Gastrocnemius medialis (tissue), 4 donors: ENCODE results near the gene DLD.

ENCODE experiments used
- CTCF ChIP-seq, 5 experiments: fragments of 450-650 bp in 3 of 5; fragments of 200-600 bp in 2 of 5; sonication (generic) in 2 of 5; IDR thresholded peaks in 4 of 5; conservative IDR thresholded peaks in 1 of 5; 1 replicate in 4 of 5; 2 replicates in 1 of 5; pipeline ENCODE4 v1.5.1; 2016 to 2019; ENCODE audit warnings: antibody characterized with exemption in 5 of 5, mild to moderate bottlenecking in 3 of 5, moderate library complexity in 3 of 5
- POLR2A ChIP-seq, 2 donors: fragments of 450-650 bp; IDR thresholded peaks; one replicate each; pipeline ENCODE4 v1.6.1; 2017; ENCODE audit warnings: antibody characterized with exemption in 2 of 2, mild to moderate bottlenecking in 2 of 2, moderate library complexity in 2 of 2

GRCh38 chr7:107939573-107940489, 48.8 kb downstream of the DLD start:
- TF ChIP-seq CTCF (IDR thresholded peaks at IDR 0.05 in 4 of 5, conservative IDR thresholded peaks at IDR 0.05 in 1 of 5) (no peak), POLR2A (IDR thresholded peaks at IDR 0.05) (no peak)
